GM12873 (cell line): ENCODE measurements around the gene TMEM63C.

ENCODE experiments used
- TF ChIP-seq, protein P1 (sequence below): IDR thresholded peaks from 2 replicates; pipeline ENCODE4 v1.5.1; 2012; ENCODE audit warnings: low read depth, mild to moderate bottlenecking, moderate library complexity, low read length, control low read depth; ENCODE audit not compliant: insufficient read depth; ENCODE audit errors: missing control alignments

TMEM63C gene

DNA sequence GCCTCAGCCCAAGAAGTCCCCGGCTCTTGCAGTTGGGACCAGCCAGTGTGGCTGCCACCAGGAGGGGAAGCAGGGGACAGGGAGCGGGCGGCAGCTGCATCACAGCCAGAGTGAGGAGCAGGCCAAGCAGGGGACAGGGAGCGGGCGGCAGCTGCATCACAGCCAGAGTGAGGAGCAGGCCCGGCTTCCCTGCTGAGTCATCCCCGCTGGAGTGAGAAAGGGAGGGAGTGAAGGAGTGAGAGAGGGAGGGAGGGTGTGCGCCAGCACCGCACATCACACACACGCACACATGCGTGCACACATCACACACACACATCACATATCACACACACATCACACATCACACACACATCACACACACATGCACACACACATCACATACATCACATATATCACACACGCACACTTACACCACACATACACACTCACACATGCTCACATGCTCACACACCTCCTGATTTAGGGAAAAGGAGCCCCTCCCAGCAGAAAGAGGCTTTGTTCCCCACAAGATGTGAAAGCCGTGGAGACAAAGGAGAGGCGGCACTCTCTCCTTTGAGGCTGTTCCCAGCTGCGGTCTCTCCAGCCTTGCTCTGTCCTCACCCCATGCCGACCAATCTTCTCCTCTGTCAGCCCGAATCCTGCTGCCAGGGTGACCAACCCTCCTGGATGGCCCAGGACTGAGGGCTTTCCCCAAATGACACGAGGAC lies 23.3 kb upstream of the TMEM63C start:
- TF ChIP-seq, protein P1, sequence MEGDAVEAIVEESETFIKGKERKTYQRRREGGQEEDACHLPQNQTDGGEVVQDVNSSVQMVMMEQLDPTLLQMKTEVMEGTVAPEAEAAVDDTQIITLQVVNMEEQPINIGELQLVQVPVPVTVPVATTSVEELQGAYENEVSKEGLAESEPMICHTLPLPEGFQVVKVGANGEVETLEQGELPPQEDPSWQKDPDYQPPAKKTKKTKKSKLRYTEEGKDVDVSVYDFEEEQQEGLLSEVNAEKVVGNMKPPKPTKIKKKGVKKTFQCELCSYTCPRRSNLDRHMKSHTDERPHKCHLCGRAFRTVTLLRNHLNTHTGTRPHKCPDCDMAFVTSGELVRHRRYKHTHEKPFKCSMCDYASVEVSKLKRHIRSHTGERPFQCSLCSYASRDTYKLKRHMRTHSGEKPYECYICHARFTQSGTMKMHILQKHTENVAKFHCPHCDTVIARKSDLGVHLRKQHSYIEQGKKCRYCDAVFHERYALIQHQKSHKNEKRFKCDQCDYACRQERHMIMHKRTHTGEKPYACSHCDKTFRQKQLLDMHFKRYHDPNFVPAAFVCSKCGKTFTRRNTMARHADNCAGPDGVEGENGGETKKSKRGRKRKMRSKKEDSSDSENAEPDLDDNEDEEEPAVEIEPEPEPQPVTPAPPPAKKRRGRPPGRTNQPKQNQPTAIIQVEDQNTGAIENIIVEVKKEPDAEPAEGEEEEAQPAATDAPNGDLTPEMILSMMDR, result no peak

DNA sequence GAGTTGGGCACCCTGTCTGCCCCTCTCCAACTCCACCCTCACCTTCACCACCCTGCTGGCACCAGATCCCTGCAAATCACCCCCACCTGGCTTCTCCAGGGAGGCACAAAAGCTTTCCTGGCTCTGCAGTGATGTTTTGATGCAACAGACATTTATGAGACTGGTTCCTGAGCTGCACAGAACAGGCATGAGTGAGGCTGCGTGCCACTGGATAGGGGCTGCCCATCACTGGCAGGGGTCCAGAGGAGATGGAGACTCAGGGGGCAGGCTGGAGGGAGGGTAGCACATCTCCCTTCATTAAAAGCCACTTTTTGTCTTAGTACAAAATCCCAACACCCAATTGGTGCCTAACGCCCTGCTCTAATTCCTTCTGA lies 22.7 kb upstream of the TMEM63C start:
- TF ChIP-seq, protein P1, result no peak

DNA sequence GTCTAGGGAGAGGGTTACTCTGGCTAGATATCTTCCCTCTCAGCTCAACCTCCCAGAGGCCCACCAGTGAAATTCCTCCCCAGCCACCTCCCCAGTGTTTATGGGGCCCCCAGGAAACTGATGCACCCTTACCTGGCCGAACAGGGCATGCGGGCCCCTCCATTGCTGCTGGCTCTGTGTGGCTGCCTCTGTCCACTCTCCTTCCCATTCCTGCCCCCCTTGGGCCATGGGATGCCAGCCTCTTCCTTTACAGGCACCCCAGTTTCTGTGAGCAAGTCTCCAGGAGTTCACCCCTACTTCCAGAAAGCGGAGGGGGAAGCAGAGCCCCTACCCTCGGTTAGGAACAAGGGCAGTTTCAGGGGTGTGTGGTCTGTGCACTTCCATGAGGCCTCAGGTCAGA lies 20.6 kb upstream of the TMEM63C start:
- TF ChIP-seq, protein P1, result no peak

DNA sequence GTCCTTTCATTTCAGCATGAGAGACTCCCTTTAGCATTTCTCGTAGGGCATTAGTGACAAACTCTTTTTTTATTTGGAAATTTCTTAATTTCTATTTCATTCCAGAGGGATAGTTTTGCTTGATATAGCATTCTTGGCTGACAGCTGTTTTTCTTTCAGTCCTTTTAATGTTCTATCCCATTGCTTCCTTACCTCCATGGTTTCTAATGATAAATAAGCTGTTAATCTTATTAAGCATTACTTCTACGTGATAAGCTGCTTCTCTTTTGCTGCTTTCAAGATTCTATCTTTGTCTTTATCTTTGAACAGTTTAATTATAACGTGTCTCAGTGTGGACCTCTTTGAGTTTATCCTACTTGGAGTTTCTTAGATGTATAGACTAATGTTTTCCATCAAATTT lies 11.6 kb upstream of the TMEM63C start:
- TF ChIP-seq, protein P1, result no peak

DNA sequence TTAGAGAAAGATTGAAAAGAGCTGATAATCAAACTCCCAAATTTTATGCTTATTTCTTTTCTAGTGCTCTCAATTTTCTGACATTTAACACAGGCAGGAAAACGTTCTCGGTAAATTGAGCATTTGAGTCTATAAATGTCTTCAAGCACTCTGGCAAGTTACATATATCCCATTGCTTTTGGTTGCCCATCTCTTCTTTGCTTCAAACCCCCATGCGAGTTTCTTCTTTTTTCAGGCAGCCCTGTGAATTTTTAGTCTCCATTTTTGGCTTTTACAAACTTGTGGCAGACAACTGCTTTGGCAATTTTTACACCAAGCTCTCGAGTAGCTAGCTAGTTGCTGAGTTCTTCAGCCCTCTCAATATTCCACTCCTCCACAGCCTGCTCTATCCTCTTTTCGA lies 8.7 kb upstream of the TMEM63C start:
- TF ChIP-seq, protein P1, result no peak

DNA sequence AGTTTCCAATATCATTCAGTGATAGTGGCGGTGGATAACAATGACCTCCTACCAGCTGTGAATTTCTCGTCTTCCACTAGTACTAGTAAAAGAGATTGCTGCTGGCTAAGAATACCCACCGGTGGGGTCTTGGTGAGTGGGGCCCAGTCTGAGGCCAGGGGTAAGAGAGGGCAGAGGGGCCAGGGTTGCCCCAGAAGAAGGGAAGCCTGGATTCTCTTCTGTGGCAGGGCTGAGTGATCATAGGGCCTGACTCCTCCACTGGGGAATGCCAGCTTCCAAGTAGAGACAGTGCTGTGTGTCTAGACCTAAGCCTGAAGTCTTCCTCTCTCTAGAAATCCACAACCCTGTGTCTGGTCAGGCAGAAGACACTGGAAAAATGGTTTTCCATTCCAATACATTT lies 5.8 kb upstream of the TMEM63C start:
- TF ChIP-seq, protein P1, result no peak

DNA sequence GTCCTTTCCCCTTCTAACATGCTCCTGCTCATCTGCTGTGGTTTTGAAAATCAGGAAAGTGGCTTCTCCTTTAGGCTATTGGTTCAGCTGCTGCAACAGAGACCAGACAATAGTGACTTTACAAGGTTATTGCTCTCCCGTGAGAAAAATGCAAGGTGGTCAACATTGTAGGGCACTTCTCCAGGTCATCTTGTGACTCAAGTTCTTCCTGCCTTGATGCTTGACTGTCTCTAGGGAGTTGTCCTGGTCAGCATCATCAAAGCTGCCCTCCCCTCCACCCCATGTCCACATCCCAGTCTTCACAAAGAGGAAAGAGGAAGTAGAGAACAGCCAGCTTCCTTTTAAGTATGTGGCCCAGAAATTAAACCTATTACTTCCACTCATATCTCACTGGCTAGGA lies 3.9 kb upstream of the TMEM63C start:
- TF ChIP-seq, protein P1, result no peak

DNA sequence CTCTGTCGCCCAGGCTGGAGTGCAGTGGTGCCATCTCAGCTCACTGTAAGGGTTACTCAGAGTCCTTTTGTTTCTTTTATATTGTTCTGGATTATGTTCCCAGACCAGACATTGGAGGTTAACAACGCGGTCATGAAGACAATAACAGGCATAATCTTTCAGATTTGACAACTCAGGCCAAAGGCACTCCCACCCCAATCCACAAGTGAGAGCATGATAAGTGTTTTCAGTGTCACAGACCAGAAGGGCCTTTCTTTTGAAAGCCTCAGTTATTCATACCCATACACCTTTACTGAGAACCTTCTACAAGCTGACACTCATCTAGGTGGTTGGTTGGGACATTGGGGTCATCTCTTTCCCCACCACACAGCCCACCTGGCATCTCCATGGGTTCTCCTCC lies 2.9 kb upstream of the TMEM63C start:
- TF ChIP-seq, protein P1, result no peak
